H1 (cell line): ENCODE measurements around the gene KIF23. TPM values are rescaled to one million over a fixed set of nuclear protein-coding genes. Genes with fewer than 3 reads are reported as not detected.

ENCODE experiments used
- CTCF ChIA-PET: fragments of 300-600 bp; sonication (Branson Sonifier 250); formaldehyde crosslinking; loops from one replicate; lab custom pipeline; 2021; ENCODE audit not compliant: partially characterized antibody; lab: Charles Lee
- POLR2A ChIA-PET: fragments of 300-600 bp; sonication (Branson Sonifier 250); formaldehyde crosslinking; loops from one replicate; lab custom pipeline; 2021; ENCODE audit warnings: inconsistent platforms; ENCODE audit not compliant: partially characterized antibody; lab: Charles Lee
- DNase-seq, 2 experiments: peaks; one replicate each; pipeline versions ENCODE4 v3.0.0 to v3.0.0-alpha.2; 2010 to 2022; ENCODE audit warnings: low spot score in 2 of 2, low read depth in 1 of 2, mixed read lengths in 1 of 2
- FAIRE-seq: peaks from 2 replicates; lab custom pipeline; 2011; peaks lifted over from hg19 to GRCh38; lab: Jason Lieb, UNC
- H2AFZ ChIP-seq: 2 replicates; pipeline ENCODE4 v1.8.1; 2012; ENCODE audit warnings: low read length, inconsistent platforms
- H2AK5ac ChIP-seq: 2 replicates; pipeline ENCODE4 v1.6.1; 2013; ENCODE audit warnings: low read depth, low read length
- H2BK120ac ChIP-seq: replicated peaks from 2 replicates; pipeline ENCODE3; 2013; ENCODE audit warnings: low read depth, low read length, inconsistent platforms
- H2BK12ac ChIP-seq: 2 replicates; pipeline ENCODE4 v1.6.1; 2013; ENCODE audit warnings: low read depth, low read length
- H2BK15ac ChIP-seq: 2 replicates; pipeline ENCODE4 v1.6.1; 2013; ENCODE audit warnings: low read length
- H2BK20ac ChIP-seq: 2 replicates; pipeline ENCODE4 v1.6.1; 2013; ENCODE audit warnings: low read length
- H2BK5ac ChIP-seq: 2 replicates; pipeline ENCODE4 v1.6.1; 2013; ENCODE audit warnings: low read depth, low read length
- H3K14ac ChIP-seq: 2 replicates; pipeline ENCODE4 v1.6.1; 2013; ENCODE audit warnings: inconsistent platforms; ENCODE audit not compliant: insufficient read length
- H3K18ac ChIP-seq: 2 replicates; pipeline ENCODE4 v1.6.1; 2013; ENCODE audit warnings: low read length; ENCODE audit errors: extremely low read depth
- H3K23ac ChIP-seq: 2 replicates; pipeline ENCODE4 v1.6.1; 2013; ENCODE audit warnings: inconsistent platforms; ENCODE audit not compliant: insufficient read length
- H3K23me2 ChIP-seq: 2 replicates; pipeline ENCODE4 v1.6.1; 2013; ENCODE audit warnings: low read depth, low read length
- H3K27ac ChIP-seq: 2 replicates; pipeline ENCODE4 v1.6.1; 2011; ENCODE audit warnings: low read depth, low read length, inconsistent platforms
- H3K27me3 ChIP-seq, 4 experiments: replicated peaks in 1 of 4; 1 replicate in 1 of 4; 2 replicates in 3 of 4; pipeline versions ENCODE4 v1.6.1 to v1.8.1; 2011 to 2013; ENCODE audit warnings: low read length in 3 of 4, mild to moderate bottlenecking in 3 of 4, inconsistent platforms in 2 of 4, mixed read lengths in 2 of 4, moderate library complexity in 1 of 4; ENCODE audit not compliant: control insufficient read depth in 3 of 4, insufficient read depth in 3 of 4; ENCODE audit errors: extremely low read depth in 1 of 4
- H3K36me3 ChIP-seq, 4 experiments: 2 replicates each; pipeline versions ENCODE4 v1.6.1 to v1.8.1; 2011 to 2013; ENCODE audit warnings: mild to moderate bottlenecking in 4 of 4, low read length in 3 of 4, moderate library complexity in 2 of 4, control low read depth in 1 of 4, inconsistent platforms in 1 of 4; ENCODE audit not compliant: insufficient read depth in 4 of 4, control insufficient read depth in 2 of 4
- H3K4ac ChIP-seq: replicated peaks from 2 replicates; pipeline ENCODE3; 2013; ENCODE audit warnings: low read length, low read depth, mixed read lengths, inconsistent platforms; ENCODE audit not compliant: insufficient read length
- H3K4me1 ChIP-seq, 4 experiments: replicated peaks in 1 of 4; 1 replicate in 1 of 4; 2 replicates in 3 of 4; pipeline versions ENCODE4 v1.6.1 to v1.8.1; 2011 to 2013; ENCODE audit warnings: low read length in 3 of 4, inconsistent platforms in 2 of 4, mixed read lengths in 1 of 4; ENCODE audit not compliant: insufficient read depth in 4 of 4, control insufficient read depth in 3 of 4
- H3K4me2 ChIP-seq, 2 experiments: 2 replicates each; pipeline versions ENCODE4 v1.6.1 to v1.8.1; 2011 to 2013; ENCODE audit warnings: low read depth in 2 of 2, low read length in 2 of 2, control low read depth in 1 of 2, inconsistent platforms in 1 of 2, mild to moderate bottlenecking in 1 of 2; ENCODE audit not compliant: insufficient read depth in 1 of 2
- H3K4me3 ChIP-seq, 4 experiments: fragments of 200-600, 300-600 bp in 1 of 4; sonication (generic), shearing (Covaris generic), sonication (Bioruptor Twin) in 1 of 4; 2 replicates each; pipeline versions ENCODE4 v1.5.1 to v1.8.1; 2011 to 2016; ENCODE audit warnings: low read length in 4 of 4, low read depth in 3 of 4, control low read depth in 2 of 4, inconsistent platforms in 2 of 4, mild to moderate bottlenecking in 2 of 4, mixed read lengths in 1 of 4, moderate library complexity in 1 of 4; ENCODE audit not compliant: insufficient read depth in 2 of 4; ENCODE audit errors: extremely low read depth in 1 of 4
- H3K56ac ChIP-seq: replicated peaks from 2 replicates; pipeline ENCODE3; 2013; ENCODE audit warnings: low read depth, mild to moderate bottlenecking, mixed read lengths, low read length, inconsistent platforms; ENCODE audit not compliant: insufficient read length
- H3K79me1 ChIP-seq: 2 replicates; pipeline ENCODE4 v1.6.1; 2013; ENCODE audit warnings: low read depth, low read length, control low read depth
- H3K79me2 ChIP-seq, 2 experiments: 2 replicates each; pipeline versions ENCODE4 v1.6.1 to v1.8.1; 2012 to 2013; ENCODE audit warnings: low read length in 2 of 2, mild to moderate bottlenecking in 2 of 2, inconsistent platforms in 1 of 2; ENCODE audit not compliant: insufficient read depth in 2 of 2, control insufficient read depth in 1 of 2
- H3K9ac ChIP-seq, 4 experiments: replicated peaks in 1 of 4; 1 replicate in 1 of 4; 2 replicates in 3 of 4; pipeline versions ENCODE4 v1.6.1 to v1.8.1; 2011 to 2013; ENCODE audit warnings: low read depth in 3 of 4, low read length in 3 of 4, control low read depth in 2 of 4, mild to moderate bottlenecking in 2 of 4, moderate library complexity in 2 of 4, inconsistent platforms in 1 of 4; ENCODE audit errors: extremely low read depth in 1 of 4
- H3K9me3 ChIP-seq, 2 experiments: 2 replicates each; pipeline versions ENCODE4 v1.6.1 to v1.8.1; 2012 to 2013; ENCODE audit warnings: mild to moderate bottlenecking in 2 of 2, moderate library complexity in 2 of 2, control low read depth in 1 of 2, inconsistent platforms in 1 of 2, low read depth in 1 of 2, low read length in 1 of 2, mixed read lengths in 1 of 2; ENCODE audit not compliant: insufficient read depth in 2 of 2
- H4K20me1 ChIP-seq, 2 experiments: replicated peaks in 1 of 2; 2 replicates each; pipeline versions ENCODE3 to v1.8.1; 2011 to 2013; ENCODE audit warnings: inconsistent platforms in 2 of 2, low read length in 2 of 2, mild to moderate bottlenecking in 1 of 2; ENCODE audit not compliant: insufficient read depth in 2 of 2, control insufficient read depth in 1 of 2
- H4K5ac ChIP-seq: 2 replicates; pipeline ENCODE4 v1.6.1; 2013; ENCODE audit warnings: low read length, low read depth, mixed read lengths, inconsistent platforms; ENCODE audit not compliant: insufficient read length
- H4K8ac ChIP-seq: 2 replicates; pipeline ENCODE4 v1.8.0; 2013; ENCODE audit warnings: mild to moderate bottlenecking, moderate library complexity, low read length, inconsistent platforms; ENCODE audit not compliant: insufficient read depth; ENCODE audit errors: extremely low read depth
- H4K91ac ChIP-seq: replicated peaks from 2 replicates; pipeline ENCODE3; 2013; ENCODE audit warnings: low read length, mixed read lengths, inconsistent platforms; ENCODE audit not compliant: insufficient read length
- CTBP2 ChIP-seq: IDR thresholded peaks from 2 replicates; pipeline ENCODE4 v1.7.0; 2011; ENCODE audit warnings: borderline replicate concordance, mild to moderate bottlenecking, moderate library complexity, mixed read lengths, low read length; ENCODE audit not compliant: insufficient read depth, insufficient read length
- CTCF ChIP-seq, 3 experiments: IDR thresholded peaks; 1 replicate in 2 of 3; 2 replicates in 1 of 3; pipeline versions ENCODE4 v1.5.1 to v1.6.1; 2011; ENCODE audit warnings: low read length in 3 of 3, mild to moderate bottlenecking in 3 of 3, inconsistent platforms in 2 of 3, low read depth in 1 of 3, moderate library complexity in 1 of 3; ENCODE audit not compliant: insufficient read depth in 1 of 3; ENCODE audit errors: control extremely low read depth in 1 of 3
- GABPA ChIP-seq: IDR thresholded peaks from 2 replicates; pipeline ENCODE4 v1.6.1; 2011; ENCODE audit warnings: mild to moderate bottlenecking, low read length, moderate library complexity, borderline replicate concordance; ENCODE audit not compliant: insufficient read depth
- WGBS, 2 experiments: shearing (Covaris generic) in 1 of 2; methylation state at CpG; one replicate each; pipeline versions ENCODE4 v1.1.6 to v1.1.7; 2013 to 2015; ENCODE audit warnings: low lambda C conversion rate in 2 of 2, mixed read lengths in 2 of 2, inconsistent platforms in 1 of 2, low coverage in 1 of 2, missing lambda C conversion rate in 1 of 2; ENCODE audit not compliant: insufficient replicate concordance in 2 of 2, insufficient coverage in 1 of 2, insufficient read length in 1 of 2; ENCODE audit errors: extremely low coverage in 1 of 2, missing lambda C conversion rate in 1 of 2; 5-methylcytosine and 5-hydroxymethylcytosine counted together
- polyA plus RNA-seq, 7 experiments: library from polyadenylated mRNA; depleted of rRNA in 3 of 7; stranded (reverse) in 5 of 7; unstranded in 2 of 7; fragments of >200 nt in 5 of 7; fragments of 200-250 nt in 2 of 7; gene quantifications; 1 replicate in 5 of 7; 2 replicates in 1 of 7; 4 replicates in 1 of 7; pipeline versions ENCODE4 v1.2.1 to v1.2.3, GENCODE V29; 2011 to 2013; ENCODE audit warnings: missing spikeins in 2 of 7, mixed read lengths in 2 of 7
- total RNA-seq: library from RNA; stranded (reverse); fragmentation: NEBNext Ultra II Directional; extraction: Animal tissue kit (Norgen Biotek cat#: 25700); gene quantifications from 2 replicates; pipeline ENCODE4 v1.2.1, GENCODE V29; 2021

Gene KIF23
- total and polyA plus RNA-seq, 2 of the 8 experiments (the other 6 are each of a cell fraction or from before 2014, with no cell fraction given) = 26.2 to 77.4 TPM

- no peak overlapping the region for H2BK120ac ChIP-seq
- peak overlapping the region; percentile 52 to 85 for H3K4me2 ChIP-seq
- CTCF ChIA-PET = interaction anchor here (0.5 to 8.2 kb wide), 20 partner anchors 10 to 1549 kb away, joined by 3 to 70 read pairs (median 3); partner anchors contain the start of gene RPLP1
- no peak overlapping the region for H4K8ac ChIP-seq
- peak overlapping the region; percentile 97 for H2AFZ ChIP-seq
- H2AK5ac ChIP-seq = no peak overlapping the region
- FAIRE-seq = no peak
- H3K14ac ChIP-seq = no peak overlapping the region
- H4K91ac ChIP-seq = peak overlapping the region; percentile 58
- H3K9ac ChIP-seq = peak overlapping the region; percentile 14 to 73 (median 68)
- H3K4me1 ChIP-seq = peaks cover 0 to 4% (median 2%) of the 10 kb centered on the region in 4 experiments; a peak in 2 of 7 replicates
- H3K23me2 ChIP-seq = 0 out of 2 replicates have a peak, but pooled peaks cover 3% of the 10 kb centered on the region
- peak overlapping the region; percentile 84 for H3K18ac ChIP-seq
- no peak for TF ChIP-seq CTCF (IDR thresholded peaks at IDR 0.05; ENCODE audit: control extremely low read depth in 1 of 3, insufficient read depth in 1 of 3, low read depth in 1 of 3, low read length in 3 of 3)
- no peak for TF ChIP-seq GABPA
- peak; percentile 9 for TF ChIP-seq CTBP2
- peak overlapping the region; percentile 79 for H4K5ac ChIP-seq
- no peak overlapping the region for H2BK20ac ChIP-seq
- H3K79me2 ChIP-seq = no peaks in the 10 kb centered on the region
- no peak overlapping the region for H2BK12ac ChIP-seq
- H3K4ac ChIP-seq = peak overlapping the region; percentile 22
- H3K56ac ChIP-seq = peak overlapping the region; percentile 43
- POLR2A ChIA-PET = interaction anchor here (1.0 to 13.9 kb wide), 5 partner anchors 9 to 636 kb away, joined by 3 to 207 read pairs (median 5); partner anchors contain the start of genes KIF23 and RPLP1
- H3K36me3 ChIP-seq = no peaks in the 10 kb centered on the region
- no peak overlapping the region for H2BK15ac ChIP-seq
- 62% methylated on average over 13 of the region's 13 CpGs; no CpG with 5 or more reads in 1 of the 2 experiments for WGBS, 2 experiments
- no peaks in the 10 kb centered on the region for H3K9me3 ChIP-seq
- H2BK5ac ChIP-seq = peak overlapping the region; percentile 76; the same call in 1 of the 2 replicates
- no peak overlapping the region for H3K23ac ChIP-seq
- no peaks in the 10 kb centered on the region for H3K27me3 ChIP-seq
- peak overlapping the region; percentile 39 to 61 (median 48) for H3K4me3 ChIP-seq
- no peak for DNase-seq
- H4K20me1 ChIP-seq = no peaks in the 10 kb centered on the region
- H3K27ac ChIP-seq = peak overlapping the region; percentile 83
- H3K79me1 ChIP-seq = no peaks in the 10 kb centered on the region
These were observed 49.1 kb downstream of the KIF23 start for GRCh38 chr15:69463182-69463756.
